ENCODE data around the gene C2.

- TF ChIP-seq GABPA (IDR thresholded peaks at IDR 0.05; ENCODE audit: low read depth) (no peak), SIN3A (IDR thresholded peaks at IDR 0.05; ENCODE audit: borderline replicate concordance, low read depth, low read length) (no peak), CTCF (IDR thresholded peaks at IDR 0.05) (no peak), GATA2 (CRISPR knock-in tag; IDR thresholded peaks at IDR 0.05) (no peak)
These were observed 43.8 kb upstream of the C2 start for GRCh38 chr6:31883676-31884075.

All from SK-N-SH (cell line).